H9 (cell line): Measurements from ENCODE around the gene KANK4. TPM values are rescaled to one million over a fixed set of nuclear protein-coding genes. Genes with fewer than 3 reads are reported as not detected.

Source experiments
- DNase-seq: peaks from one replicate; pipeline ENCODE4 v3.0.0-alpha.2; 2017
- H2AFZ ChIP-seq: one replicate; pipeline ENCODE4 v1.6.1; 2013; ENCODE audit warnings: mild to moderate bottlenecking, low read length, control low read depth, moderate library complexity
- H2AK5ac ChIP-seq: 2 replicates; pipeline ENCODE4 v1.6.1; 2013; ENCODE audit warnings: low read length, control low read depth, mixed read lengths; ENCODE audit not compliant: insufficient read length
- H2BK120ac ChIP-seq: one replicate; pipeline ENCODE4 v1.6.1; 2013; ENCODE audit warnings: low read depth, mild to moderate bottlenecking, low read length, control low read depth, inconsistent platforms; ENCODE audit not compliant: poor library complexity, severe bottlenecking
- H2BK12ac ChIP-seq: 2 replicates; pipeline ENCODE4 v1.6.1; 2013; ENCODE audit warnings: low read length, control low read depth, mixed read lengths, low read depth; ENCODE audit not compliant: insufficient read length
- H2BK15ac ChIP-seq: 2 replicates; pipeline ENCODE4 v1.6.1; 2013; ENCODE audit warnings: low read depth, low read length, control low read depth
- H2BK20ac ChIP-seq: one replicate; pipeline ENCODE4 v1.6.1; 2013; ENCODE audit warnings: low read depth, mild to moderate bottlenecking, low read length, control low read depth, inconsistent platforms; ENCODE audit not compliant: poor library complexity, severe bottlenecking
- H2BK5ac ChIP-seq: 2 replicates; pipeline ENCODE4 v1.6.1; 2013; ENCODE audit warnings: low read length, control low read depth, mixed read lengths; ENCODE audit not compliant: insufficient read length
- H3K14ac ChIP-seq: 2 replicates; pipeline ENCODE4 v1.6.1; 2013; ENCODE audit warnings: low read length, control low read depth; ENCODE audit not compliant: insufficient read depth
- H3K18ac ChIP-seq: 2 replicates; pipeline ENCODE4 v1.6.1; 2013; ENCODE audit warnings: low read depth, mild to moderate bottlenecking, mixed read lengths, low read length, control low read depth; ENCODE audit not compliant: insufficient read length
- H3K23ac ChIP-seq: 2 replicates; pipeline ENCODE4 v1.6.1; 2013; ENCODE audit warnings: low read length, control low read depth, mixed read lengths, low read depth; ENCODE audit not compliant: insufficient read length
- H3K23me2 ChIP-seq: 2 replicates; pipeline ENCODE4 v1.6.1; 2013; ENCODE audit warnings: low read depth, mild to moderate bottlenecking, mixed read lengths, low read length, control low read depth; ENCODE audit not compliant: insufficient read length, poor library complexity, severe bottlenecking
- H3K27ac ChIP-seq: 2 replicates; pipeline ENCODE4 v1.5.1; 2013; ENCODE audit warnings: low read length, control low read depth, mixed read lengths, low read depth; ENCODE audit not compliant: insufficient read length
- H3K27me3 ChIP-seq: 2 replicates; pipeline ENCODE4 v1.6.1; 2013; ENCODE audit warnings: low read length, control low read depth, inconsistent platforms; ENCODE audit not compliant: insufficient read depth
- H3K4ac ChIP-seq: 2 replicates; pipeline ENCODE4 v1.6.1; 2013; ENCODE audit warnings: low read depth, mild to moderate bottlenecking, control low read depth, inconsistent platforms, low read length, moderate library complexity
- H3K4me1 ChIP-seq: 2 replicates; pipeline ENCODE4 v1.6.1; 2013; ENCODE audit warnings: low read length, control low read depth, inconsistent platforms; ENCODE audit not compliant: insufficient read depth
- H3K4me2 ChIP-seq: 2 replicates; pipeline ENCODE4 v1.6.1; 2013; ENCODE audit warnings: low read length, control low read depth, mixed read lengths; ENCODE audit not compliant: insufficient read length, insufficient read depth
- H3K56ac ChIP-seq: 2 replicates; pipeline ENCODE4 v1.6.1; 2013; ENCODE audit warnings: low read depth, mild to moderate bottlenecking, mixed read lengths, low read length, control low read depth; ENCODE audit not compliant: insufficient read length
- H3K79me1 ChIP-seq: 2 replicates; pipeline ENCODE4 v1.6.1; 2013; ENCODE audit warnings: low read depth, mild to moderate bottlenecking, moderate library complexity, low read length, control low read depth, inconsistent platforms; ENCODE audit not compliant: insufficient read depth, poor library complexity, severe bottlenecking
- H3K79me2 ChIP-seq: 2 replicates; pipeline ENCODE4 v1.6.1; 2013; ENCODE audit warnings: low read length, control low read depth, inconsistent platforms; ENCODE audit not compliant: insufficient read depth
- H3K9ac ChIP-seq: 2 replicates; pipeline ENCODE4 v1.6.1; 2013; ENCODE audit warnings: low read length, control low read depth, mixed read lengths; ENCODE audit not compliant: insufficient read length; ENCODE audit errors: extremely low read depth
- H3K9me3 ChIP-seq: one replicate; pipeline ENCODE4 v1.6.1; 2013; ENCODE audit warnings: low read depth, low read length, inconsistent platforms; ENCODE audit not compliant: control insufficient read depth
- H3T11ph ChIP-seq: one replicate; pipeline ENCODE4 v1.6.1; 2013; ENCODE audit warnings: mild to moderate bottlenecking, low read length, control low read depth, inconsistent platforms
- H4K20me1 ChIP-seq: one replicate; pipeline ENCODE4 v1.6.1; 2013; ENCODE audit not compliant: control insufficient read depth, insufficient read length, insufficient read depth
- H4K5ac ChIP-seq: 2 replicates; pipeline ENCODE4 v1.6.1; 2013; ENCODE audit warnings: low read depth, mild to moderate bottlenecking, mixed read lengths, low read length, control low read depth; ENCODE audit not compliant: insufficient read length
- H4K8ac ChIP-seq: replicated peaks from 2 replicates; pipeline ENCODE4 v1.6.1; 2013; ENCODE audit warnings: low read length, control low read depth, mixed read lengths, low read depth; ENCODE audit not compliant: insufficient read length
- H4K91ac ChIP-seq: 2 replicates; pipeline ENCODE4 v1.6.1; 2013; ENCODE audit warnings: low read depth, mild to moderate bottlenecking, moderate library complexity, mixed read lengths, low read length, control low read depth; ENCODE audit not compliant: insufficient read length
- H3K27ac Mint-ChIP-seq, 3 experiments: 2 replicates in 2 of 3; 3 replicates in 1 of 3; pipeline ENCODE4 v1.8.0; 2020 to 2021; ENCODE audit warnings: mixed read lengths in 3 of 3, mild to moderate bottlenecking in 1 of 3, moderate library complexity in 1 of 3
- H3K27me3 Mint-ChIP-seq: 2 replicates; pipeline ENCODE4 v1.8.0; 2021; ENCODE audit warnings: low read depth, mild to moderate bottlenecking, moderate library complexity, mixed read lengths
- H3K36me3 Mint-ChIP-seq, 3 experiments: 2 replicates in 2 of 3; 3 replicates in 1 of 3; pipeline ENCODE4 v1.8.0; 2020 to 2021; ENCODE audit warnings: low read depth in 3 of 3, mixed read lengths in 3 of 3; ENCODE audit not compliant: insufficient read depth in 1 of 3
- H3K4me1 Mint-ChIP-seq, 2 experiments: 2 replicates each; pipeline ENCODE4 v1.8.0; 2020; ENCODE audit warnings: mixed read lengths in 2 of 2
- H3K4me3 Mint-ChIP-seq, 2 experiments: 2 replicates in 1 of 2; 3 replicates in 1 of 2; pipeline ENCODE4 v1.8.0; 2020 to 2021; ENCODE audit warnings: mild to moderate bottlenecking in 2 of 2, mixed read lengths in 2 of 2, moderate library complexity in 1 of 2
- H3K9me3 Mint-ChIP-seq, 2 experiments: 2 replicates in 1 of 2; 3 replicates in 1 of 2; pipeline ENCODE4 v1.8.0; 2020; ENCODE audit warnings: mild to moderate bottlenecking in 2 of 2, mixed read lengths in 2 of 2, moderate library complexity in 1 of 2
- CTCF ChIP-seq: fragments of 200-600 bp; sonication (generic); conservative IDR thresholded peaks from 3 replicates; pipeline ENCODE4 v1.8.0; 2021; ENCODE audit warnings: antibody characterized with exemption, mild to moderate bottlenecking
- WGBS: extraction: QIAGEN DNeasy Blood & Tissue Kit; methylation state at CpG from one replicate; pipeline ENCODE4 v1.1.7; 2013; ENCODE audit warnings: missing lambda C conversion rate, low lambda C conversion rate, mixed read lengths; ENCODE audit not compliant: insufficient read length; ENCODE audit errors: extremely low coverage; 5-methylcytosine and 5-hydroxymethylcytosine counted together
- total RNA-seq: library from RNA; stranded (reverse); gene quantifications from 2 replicates; pipeline ENCODE4 v1.2.1, GENCODE V29; 2021

Gene KANK4
- total RNA-seq, 1 experiment from 2014 or later, result 0.15 TPM

GRCh38 chr1:62271948-62272728, 47.1 kb downstream of the KANK4 start:
- no peak overlapping the region for H3K27ac Mint-ChIP-seq
- no peak overlapping the region for H3K4me3 Mint-ChIP-seq
- no peak overlapping the region for H3T11ph ChIP-seq
- no peak overlapping the region for H3K14ac ChIP-seq
- H3K9me3 ChIP-seq, result no peaks in the 10 kb centered on the region
- H3K79me2 ChIP-seq, result no peaks in the 10 kb centered on the region
- no peak overlapping the region for H2BK5ac ChIP-seq
- H3K4me1 ChIP-seq, result no peaks in the 10 kb centered on the region; the same call in 1 of the 2 replicates
- peaks cover 2% of the 10 kb centered on the region for H3K27me3 Mint-ChIP-seq
- no peaks in the 10 kb centered on the region for H3K23me2 ChIP-seq
- H3K9ac ChIP-seq, result no peak overlapping the region
- no peaks in the 10 kb centered on the region for H3K36me3 Mint-ChIP-seq
- no peak overlapping the region for H2AK5ac ChIP-seq
- H3K23ac ChIP-seq, result no peak overlapping the region
- H3K9me3 Mint-ChIP-seq, result no peaks in the 10 kb centered on the region
- H3K18ac ChIP-seq, result no peak overlapping the region
- no peak overlapping the region for H3K27ac ChIP-seq
- no CpG with 5 or more reads among the region's 13 CpGs for WGBS
- no peak overlapping the region for H2BK120ac ChIP-seq
- H3K27me3 ChIP-seq, result no peaks in the 10 kb centered on the region
- no peak for DNase-seq
- H2BK12ac ChIP-seq, result no peak overlapping the region
- no peak overlapping the region for H2BK20ac ChIP-seq
- H3K4me2 ChIP-seq, result no peak overlapping the region
- no peak overlapping the region for H3K56ac ChIP-seq
- H3K4ac ChIP-seq, result no peak overlapping the region
- peaks cover 15 to 23% of the 10 kb centered on the region in 2 experiments for H3K4me1 Mint-ChIP-seq
- no peak overlapping the region for H4K5ac ChIP-seq
- H4K20me1 ChIP-seq, result no peaks in the 10 kb centered on the region
- no peaks in the 10 kb centered on the region for H3K79me1 ChIP-seq
- H2BK15ac ChIP-seq, result no peak overlapping the region
- no peak overlapping the region for H2AFZ ChIP-seq
- peak; percentile 37 for TF ChIP-seq CTCF
- no peak overlapping the region for H4K91ac ChIP-seq
- no peak overlapping the region for H4K8ac ChIP-seq
